K562 (cell line): ENCODE results near the gene CFAP44. TPM values are rescaled to one million over a fixed set of nuclear protein-coding genes. Genes with fewer than 3 reads are reported as not detected.

Experiments used
- ATAC-seq: fragments of 200-7000 bp; cut with Tn5 transposase; 3 replicates; pipeline ENCODE4 v1.9.1; 2020; ENCODE audit warnings: moderate library complexity
- BruUV-seq: library from RNA; stranded (reverse); fragments of 400-500 nt; replicated peaks from 2 replicates; lab custom pipeline; 2021; lab: Mats Ljungman, UMichigan
- CTCF ChIA-PET: fragments of 300-600 bp; formaldehyde crosslinking; extraction: SDS; loops from one replicate; lab custom pipeline; 2021; ENCODE audit warnings: low intra/inter-chr PET ratio; lab: Yijun Ruan, JAX
- POLR2A ChIA-PET: fragments of 300-600, 350-650 bp; sonication (Branson Sonifier 250); formaldehyde crosslinking; extraction: SDS; loops from one replicate; lab custom pipeline; 2021; ENCODE audit warnings: antibody characterized with exemption, inconsistent platforms; lab: Yijun Ruan, JAX
- DNase-seq, 4 experiments: peaks; one replicate each; pipeline versions ENCODE4 v3.0.0 to v3.0.0-alpha.2; 2011 to 2018; ENCODE audit warnings: low spot score in 3 of 4, mixed read lengths in 3 of 4; ENCODE audit errors: extremely low read depth in 1 of 4
- FAIRE-seq: peaks from 2 replicates; lab custom pipeline; 2011; peaks lifted over from hg19 to GRCh38; lab: Jason Lieb, UNC
- H2AFZ ChIP-seq: 2 replicates; pipeline ENCODE4 v1.6.0; 2011; ENCODE audit warnings: low read depth, low read length, control low read depth, inconsistent platforms
- H3K27ac ChIP-seq: fragments of 200-600 bp; 3 replicates; pipeline ENCODE4 v1.8.0; 2011; ENCODE audit warnings: low read depth, mild to moderate bottlenecking, control low read depth, inconsistent platforms, low read length, moderate library complexity, mixed read lengths; ENCODE audit errors: extremely low read depth
- H3K27me3 ChIP-seq, 2 experiments: fragments of 300-600 bp in 1 of 2; 2 replicates in 1 of 2; 3 replicates in 1 of 2; pipeline versions ENCODE4 v1.6.0 to v1.8.0; 2011; ENCODE audit warnings: inconsistent platforms in 2 of 2, low read length in 2 of 2, mild to moderate bottlenecking in 1 of 2, mixed read lengths in 1 of 2, moderate library complexity in 1 of 2; ENCODE audit not compliant: control insufficient read depth in 2 of 2, insufficient read depth in 2 of 2
- H3K36me3 ChIP-seq: fragments of 300-600 bp; 3 replicates; pipeline ENCODE4 v1.8.0; 2011; ENCODE audit warnings: mild to moderate bottlenecking, low read length, inconsistent platforms; ENCODE audit not compliant: control insufficient read depth, insufficient read depth
- H3K4me1 ChIP-seq, 2 experiments: fragments of 200-600 bp in 1 of 2; replicated peaks in 1 of 2; 2 replicates in 1 of 2; 3 replicates in 1 of 2; pipeline versions ENCODE4 v1.5.1 to v1.8.0; 2011; ENCODE audit warnings: inconsistent platforms in 2 of 2, low read length in 2 of 2, mild to moderate bottlenecking in 1 of 2, mixed read lengths in 1 of 2, moderate library complexity in 1 of 2; ENCODE audit not compliant: control insufficient read depth in 2 of 2, insufficient read depth in 2 of 2
- H3K4me2 ChIP-seq: 2 replicates; pipeline ENCODE4 v1.6.1; 2011; ENCODE audit warnings: low read length, control low read depth, inconsistent platforms, mixed read lengths; ENCODE audit not compliant: insufficient read depth
- H3K4me3 ChIP-seq: fragments of 200-600 bp; sonication (generic), shearing (Covaris generic); 2 replicates; pipeline ENCODE4 v1.5.1; 2016; ENCODE audit warnings: control low read depth, inconsistent platforms
- H3K79me2 ChIP-seq: fragments of 200-600 bp; 3 replicates; pipeline ENCODE4 v1.8.0; 2011; ENCODE audit warnings: low read length, inconsistent platforms; ENCODE audit not compliant: control insufficient read depth, insufficient read depth
- H3K9ac ChIP-seq, 2 experiments: 2 replicates each; pipeline versions ENCODE4 v1.6.0 to v1.6.1; 2011; ENCODE audit warnings: low read depth in 2 of 2, low read length in 2 of 2, control low read depth in 1 of 2, inconsistent platforms in 1 of 2, mild to moderate bottlenecking in 1 of 2, mixed read lengths in 1 of 2; ENCODE audit not compliant: insufficient read depth in 1 of 2
- H3K9me1 ChIP-seq: one replicate; pipeline ENCODE4 v1.6.0; 2011; ENCODE audit warnings: inconsistent platforms, mild to moderate bottlenecking, low read length, moderate library complexity; ENCODE audit not compliant: control insufficient read depth, insufficient read depth
- H3K9me3 ChIP-seq: replicated peaks from 2 replicates; pipeline ENCODE4 v1.5.1; 2011; ENCODE audit warnings: low read depth, low read length, inconsistent platforms; ENCODE audit not compliant: control insufficient read depth, insufficient read depth
- H4K20me1 ChIP-seq: replicated peaks from 2 replicates; pipeline ENCODE4 v1.6.1; 2011; ENCODE audit warnings: low read length, inconsistent platforms, mixed read lengths; ENCODE audit not compliant: control insufficient read depth, insufficient read depth
- BRCA1 ChIP-seq, 2 experiments: fragments of 450-650 bp in 1 of 2; sonication (generic) in 1 of 2; formaldehyde crosslinking in 1 of 2; IDR thresholded peaks; 2 replicates each; pipeline versions ENCODE4 v1.5.0 to v1.6.1; 2017 to 2020; ENCODE audit warnings: mild to moderate bottlenecking in 1 of 2, missing genetic modification reagents in 1 of 2
- EP300 ChIP-seq: IDR thresholded peaks from 2 replicates; pipeline ENCODE4 v1.6.1; 2012; ENCODE audit warnings: low read length, improper control_type of control experiment
- MBD2 ChIP-seq: sonication (generic); IDR thresholded peaks from 2 replicates; pipeline ENCODE4 v1.6.1; 2016; ENCODE audit warnings: low read depth, borderline replicate concordance
- MCM5 ChIP-seq: fragments of 450-650 bp; IDR thresholded peaks from 2 replicates; pipeline ENCODE4 v1.6.1; 2016; ENCODE audit warnings: low read depth
- MTA3 ChIP-seq: fragments of 450-650 bp; formaldehyde crosslinking; IDR thresholded peaks from 2 replicates; pipeline ENCODE4 v1.6.1; 2017; ENCODE audit warnings: mild to moderate bottlenecking, borderline replicate concordance
- PCBP2 ChIP-seq: fragments of 200-400 bp; formaldehyde crosslinking; IDR thresholded peaks from 2 replicates; pipeline ENCODE4 v1.6.1; 2018; ENCODE audit warnings: low read length, low read depth, mild to moderate bottlenecking, moderate library complexity; ENCODE audit not compliant: poor library complexity, severe bottlenecking
- TEAD2 ChIP-seq: fragments of 450-650 bp; IDR thresholded peaks from 2 replicates; pipeline ENCODE4 v1.6.1; 2016; ENCODE audit warnings: missing genetic modification characterization, control low read depth, missing compliant biosample characterization
- TGIF2 ChIP-seq: sonication (generic); formaldehyde crosslinking; IDR thresholded peaks from 2 replicates; pipeline ENCODE4 v1.8.1; 2022; ENCODE audit warnings: mild to moderate bottlenecking, missing genetic modification reagents, moderate library complexity
- ZNF347 ChIP-seq: fragments of 450-650 bp; formaldehyde crosslinking; IDR thresholded peaks from 2 replicates; pipeline ENCODE4 v1.4.0; 2020; ENCODE audit warnings: low read depth, mild to moderate bottlenecking, moderate library complexity
- ZNF644 ChIP-seq: fragments of 200-800 bp; sonication (Bioruptor generic); IDR thresholded peaks from 2 replicates; pipeline ENCODE4 v1.6.1; 2016; ENCODE audit warnings: low read depth, missing genetic modification characterization, missing compliant biosample characterization
- ZNF696 ChIP-seq: fragments of 250-450 bp; sonication (Bioruptor Pico); conservative IDR thresholded peaks from 2 replicates; pipeline ENCODE4 v1.4.0; 2020; ENCODE audit warnings: mild to moderate bottlenecking, moderate library complexity
- ZNF766 ChIP-seq: fragments of 200-800 bp; sonication (Bioruptor generic); conservative IDR thresholded peaks from 2 replicates; pipeline ENCODE4 v1.6.1; 2016; ENCODE audit warnings: missing genetic modification characterization, missing compliant biosample characterization
- WGBS: fragments of 100-300 bp; shearing (Covaris generic); methylation state at CpG from one replicate; pipeline ENCODE4 v1.1.6; 2016; ENCODE audit warnings: low coverage, mixed read lengths; ENCODE audit not compliant: insufficient coverage; ENCODE audit errors: missing lambda C conversion rate; 5-methylcytosine and 5-hydroxymethylcytosine counted together
- in situ Hi-C: fragments of 300-500 bp; cut with MboI; formaldehyde crosslinking; loops from 4 replicates; pipeline ENCODE4 v1.15.0; 2018; ENCODE audit warnings: inconsistent platforms, mixed read lengths
- intact Hi-C: fragments of 100-400 bp; cut with micrococcal nuclease; formaldehyde crosslinking; loops from 2 replicates; pipeline ENCODE4 v1.14.2; 2022
- polyA plus RNA-seq, 8 experiments: library from polyadenylated mRNA; depleted of rRNA in 4 of 8; stranded (reverse) in 5 of 8; unstranded in 3 of 8; fragments of >200 nt; fragmentation: Nextera tagmentation in 2 of 8; fragmentation: Illumina TruSeq in 1 of 8; extraction: Ambion mirVana in 2 of 8; extraction: Trizol in 1 of 8; gene quantifications; 2 replicates each; pipeline versions ENCODE4 v1.2.1 to v1.2.3, GENCODE V29; 2011 to 2014; ENCODE audit warnings: inconsistent platforms in 1 of 8, missing spikeins in 1 of 8
- total RNA-seq, 7 experiments: library from RNA; depleted of rRNA in 6 of 7; stranded (reverse); fragments of >200 nt in 6 of 7; fragmentation: Illumina TruSeq in 2 of 7; extraction: Trizol in 2 of 7; gene quantifications; 2 replicates each; pipeline versions ENCODE4 v1.2.1 to v1.2.3, GENCODE V29; 2011 to 2021; ENCODE audit warnings: low replicate concordance in 1 of 7
- TF ChIP-seq, protein P1 (sequence below), 2 experiments: IDR thresholded peaks; 2 replicates each; pipeline ENCODE4 v1.6.1; 2011; ENCODE audit warnings: borderline replicate concordance in 1 of 2, control low read depth in 1 of 2, low read depth in 1 of 2, low read length in 1 of 2, mild to moderate bottlenecking in 1 of 2, mixed read lengths in 1 of 2, moderate library complexity in 1 of 2; ENCODE audit not compliant: insufficient read depth in 1 of 2, insufficient read length in 1 of 2, poor library complexity in 1 of 2, severe bottlenecking in 1 of 2; ENCODE audit errors: extremely low read depth in 1 of 2
- TF ChIP-seq, protein P2 (sequence below): fragments of 200-800 bp; sonication (Bioruptor generic); IDR thresholded peaks from 2 replicates; pipeline ENCODE4 v1.6.1; 2017; ENCODE audit warnings: missing genetic modification characterization, missing compliant biosample characterization
- TF ChIP-seq, protein P3 (sequence below), 2 experiments: fragments of 150-350 bp in 1 of 2; IDR thresholded peaks; 2 replicates each; pipeline ENCODE4 v1.6.1; 2012 to 2016; ENCODE audit warnings: low read depth in 2 of 2, low read length in 2 of 2, mild to moderate bottlenecking in 1 of 2, moderate library complexity in 1 of 2
- TF ChIP-seq, protein P4 (sequence below): sonication (generic); IDR thresholded peaks from 2 replicates; pipeline ENCODE4 v1.6.1; 2016

CFAP44 gene
- total and polyA plus RNA-seq, 9 of the 15 experiments (the other 6 are each of a cell fraction or from before 2014, with no cell fraction given), result 0.29 to 2.4 (median 1.1) TPM

DNA sequence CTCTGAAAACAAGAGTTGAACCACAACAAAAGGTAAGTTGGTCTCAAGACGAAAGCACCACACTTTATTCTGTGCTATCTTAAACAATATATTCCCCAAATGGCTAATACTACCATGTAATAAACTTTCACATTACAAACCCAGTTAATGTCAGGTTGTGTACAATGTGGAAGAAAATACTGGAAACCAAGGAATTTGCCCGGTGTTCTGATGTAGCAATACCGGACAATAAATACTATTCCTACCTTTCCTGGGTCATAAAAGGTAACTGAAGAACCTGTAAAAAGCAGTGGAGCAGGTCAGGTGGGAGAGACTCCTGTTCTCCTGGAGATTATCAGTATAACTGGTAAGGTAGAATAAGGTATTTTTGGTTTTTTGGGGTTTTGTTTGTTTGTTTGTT, 3.9 kb downstream of the CFAP44 start:
- POLR2A ChIA-PET, result no interaction called here
- Histone ChIP-seq H3K9ac (no peak overlapping the region), H3K4me2 (no peak overlapping the region), H3K79me2 (no peaks in the 10 kb centered on the region), H2AFZ (no peak overlapping the region), H4K20me1 (no peaks in the 10 kb centered on the region), H3K9me1 (no peaks in the 10 kb centered on the region), H3K4me1 (no peaks in the 10 kb centered on the region), H3K27ac (no peak overlapping the region), H3K9me3 (no peaks in the 10 kb centered on the region), H3K27me3 (no peaks in the 10 kb centered on the region), H3K36me3 (no peaks in the 10 kb centered on the region), H3K4me3 (no peak overlapping the region)
- 38% methylated on average over 3 of the region's 3 CpGs for WGBS
- ATAC-seq, result no peak
- no TSS peak for BruUV-seq
- in situ Hi-C loops, result no loop called here
- TF ChIP-seq PCBP2 (no peak), ZNF347 (CRISPR knock-in tag) (no peak), EP300 (no peak), TGIF2 (CRISPR knock-in tag) (no peak), MTA3 (no peak), MCM5 (no peak), ZNF766 (CRISPR knock-in tag) (no peak), BRCA1 (IDR thresholded peaks at IDR 0.05) (no peak), BRCA1 (CRISPR knock-in tag; IDR thresholded peaks at IDR 0.05) (no peak), ZNF696 (CRISPR knock-in tag) (no peak), ZNF644 (no peak), MBD2 (no peak), TEAD2 (tag) (no peak)
- TF ChIP-seq, protein P1, sequence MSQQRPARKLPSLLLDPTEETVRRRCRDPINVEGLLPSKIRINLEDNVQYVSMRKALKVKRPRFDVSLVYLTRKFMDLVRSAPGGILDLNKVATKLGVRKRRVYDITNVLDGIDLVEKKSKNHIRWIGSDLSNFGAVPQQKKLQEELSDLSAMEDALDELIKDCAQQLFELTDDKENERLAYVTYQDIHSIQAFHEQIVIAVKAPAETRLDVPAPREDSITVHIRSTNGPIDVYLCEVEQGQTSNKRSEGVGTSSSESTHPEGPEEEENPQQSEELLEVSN (IDR thresholded peaks at IDR 0.05; ENCODE audit: borderline replicate concordance in 1 of 2, extremely low read depth in 1 of 2, insufficient read depth in 1 of 2, insufficient read length in 1 of 2, low read depth in 1 of 2, low read length in 1 of 2, poor library complexity in 1 of 2, severe bottlenecking in 1 of 2), result no peak
- TF ChIP-seq, protein P2, sequence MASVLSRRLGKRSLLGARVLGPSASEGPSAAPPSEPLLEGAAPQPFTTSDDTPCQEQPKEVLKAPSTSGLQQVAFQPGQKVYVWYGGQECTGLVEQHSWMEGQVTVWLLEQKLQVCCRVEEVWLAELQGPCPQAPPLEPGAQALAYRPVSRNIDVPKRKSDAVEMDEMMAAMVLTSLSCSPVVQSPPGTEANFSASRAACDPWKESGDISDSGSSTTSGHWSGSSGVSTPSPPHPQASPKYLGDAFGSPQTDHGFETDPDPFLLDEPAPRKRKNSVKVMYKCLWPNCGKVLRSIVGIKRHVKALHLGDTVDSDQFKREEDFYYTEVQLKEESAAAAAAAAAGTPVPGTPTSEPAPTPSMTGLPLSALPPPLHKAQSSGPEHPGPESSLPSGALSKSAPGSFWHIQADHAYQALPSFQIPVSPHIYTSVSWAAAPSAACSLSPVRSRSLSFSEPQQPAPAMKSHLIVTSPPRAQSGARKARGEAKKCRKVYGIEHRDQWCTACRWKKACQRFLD (CRISPR knock-in tag), result no peak
- TF ChIP-seq, protein P3, sequence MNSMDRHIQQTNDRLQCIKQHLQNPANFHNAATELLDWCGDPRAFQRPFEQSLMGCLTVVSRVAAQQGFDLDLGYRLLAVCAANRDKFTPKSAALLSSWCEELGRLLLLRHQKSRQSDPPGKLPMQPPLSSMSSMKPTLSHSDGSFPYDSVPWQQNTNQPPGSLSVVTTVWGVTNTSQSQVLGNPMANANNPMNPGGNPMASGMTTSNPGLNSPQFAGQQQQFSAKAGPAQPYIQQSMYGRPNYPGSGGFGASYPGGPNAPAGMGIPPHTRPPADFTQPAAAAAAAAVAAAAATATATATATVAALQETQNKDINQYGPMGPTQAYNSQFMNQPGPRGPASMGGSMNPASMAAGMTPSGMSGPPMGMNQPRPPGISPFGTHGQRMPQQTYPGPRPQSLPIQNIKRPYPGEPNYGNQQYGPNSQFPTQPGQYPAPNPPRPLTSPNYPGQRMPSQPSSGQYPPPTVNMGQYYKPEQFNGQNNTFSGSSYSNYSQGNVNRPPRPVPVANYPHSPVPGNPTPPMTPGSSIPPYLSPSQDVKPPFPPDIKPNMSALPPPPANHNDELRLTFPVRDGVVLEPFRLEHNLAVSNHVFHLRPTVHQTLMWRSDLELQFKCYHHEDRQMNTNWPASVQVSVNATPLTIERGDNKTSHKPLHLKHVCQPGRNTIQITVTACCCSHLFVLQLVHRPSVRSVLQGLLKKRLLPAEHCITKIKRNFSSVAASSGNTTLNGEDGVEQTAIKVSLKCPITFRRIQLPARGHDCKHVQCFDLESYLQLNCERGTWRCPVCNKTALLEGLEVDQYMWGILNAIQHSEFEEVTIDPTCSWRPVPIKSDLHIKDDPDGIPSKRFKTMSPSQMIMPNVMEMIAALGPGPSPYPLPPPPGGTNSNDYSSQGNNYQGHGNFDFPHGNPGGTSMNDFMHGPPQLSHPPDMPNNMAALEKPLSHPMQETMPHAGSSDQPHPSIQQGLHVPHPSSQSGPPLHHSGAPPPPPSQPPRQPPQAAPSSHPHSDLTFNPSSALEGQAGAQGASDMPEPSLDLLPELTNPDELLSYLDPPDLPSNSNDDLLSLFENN (IDR thresholded peaks at IDR 0.05; ENCODE audit: low read depth in 2 of 2, low read length in 2 of 2), result no peak
- TF ChIP-seq, protein P4, sequence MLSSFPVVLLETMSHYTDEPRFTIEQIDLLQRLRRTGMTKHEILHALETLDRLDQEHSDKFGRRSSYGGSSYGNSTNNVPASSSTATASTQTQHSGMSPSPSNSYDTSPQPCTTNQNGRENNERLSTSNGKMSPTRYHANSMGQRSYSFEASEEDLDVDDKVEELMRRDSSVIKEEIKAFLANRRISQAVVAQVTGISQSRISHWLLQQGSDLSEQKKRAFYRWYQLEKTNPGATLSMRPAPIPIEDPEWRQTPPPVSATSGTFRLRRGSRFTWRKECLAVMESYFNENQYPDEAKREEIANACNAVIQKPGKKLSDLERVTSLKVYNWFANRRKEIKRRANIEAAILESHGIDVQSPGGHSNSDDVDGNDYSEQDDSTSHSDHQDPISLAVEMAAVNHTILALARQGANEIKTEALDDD, result no peak
- intact Hi-C loops, result no loop called here
- CTCF ChIA-PET, result no interaction called here
- no peak for DNase-seq
- FAIRE-seq, result no peak
